Measurements from ENCODE around the gene VPS35. TPM values are rescaled to one million over a fixed set of nuclear protein-coding genes. Genes with fewer than 3 reads are reported as not detected.

The VPS35 gene
- total RNA-seq, 1 experiment from 2014 or later, result 72.1 TPM

DNA sequence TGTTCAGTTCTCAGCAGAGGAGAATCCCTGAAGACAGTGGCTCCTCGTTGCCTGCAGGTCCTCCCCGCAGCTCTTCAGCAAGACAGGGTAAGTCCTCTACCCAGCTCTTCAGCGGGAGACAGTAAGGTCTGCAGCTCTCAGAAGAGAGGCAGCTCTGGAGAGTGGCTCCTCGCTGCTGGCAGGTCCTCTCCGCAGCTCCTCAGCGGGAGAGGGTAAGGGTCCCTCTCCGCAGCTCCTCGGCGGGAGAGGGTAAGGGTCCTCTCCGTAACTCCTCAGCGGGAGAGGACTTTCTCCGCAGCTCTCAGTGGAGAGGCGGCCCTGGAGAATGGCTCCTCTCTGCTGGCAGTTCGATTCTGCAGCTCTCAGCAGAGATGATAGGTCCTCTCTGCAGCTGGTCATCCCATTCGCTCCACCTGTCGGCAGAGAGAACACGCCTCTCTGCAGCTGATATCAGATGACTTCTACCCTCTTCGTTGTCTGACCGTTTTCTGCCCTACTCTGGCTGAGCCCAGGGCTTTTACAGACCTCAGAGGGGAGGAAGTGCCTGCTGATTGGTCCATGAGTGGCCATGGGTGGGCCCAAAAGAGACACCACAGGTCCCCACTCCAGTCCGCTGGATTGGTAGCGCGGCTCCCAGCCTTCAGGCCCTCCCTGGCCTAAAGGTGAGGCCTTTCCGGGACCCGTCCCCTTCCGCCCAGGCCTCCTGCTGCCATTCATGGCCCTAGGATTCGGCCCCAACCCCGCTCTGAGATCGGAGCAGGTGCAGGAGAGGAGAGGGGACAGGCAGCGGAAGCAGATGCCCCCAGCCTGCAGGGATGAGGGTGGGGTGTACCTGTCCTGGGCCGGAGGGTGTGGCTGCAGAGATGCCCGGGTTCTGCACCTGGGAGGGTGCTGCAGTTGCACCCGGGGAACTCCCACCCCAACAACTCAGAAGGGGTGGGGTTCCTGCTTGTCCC, 55.9 kb downstream of the VPS35 start (continued):
- TF ChIP-seq SP1 (CRISPR knock-in tag; conservative IDR thresholded peaks at IDR 0.05) (peak; percentile 85), USF1 (CRISPR knock-in tag; IDR thresholded peaks at IDR 0.05) (no peak), SMAD4 (CRISPR knock-in tag; IDR thresholded peaks at IDR 0.05) (no peak), TCF7 (CRISPR knock-in tag; IDR thresholded peaks at IDR 0.05; ENCODE audit: low read depth) (no peak), MXD4 (CRISPR knock-in tag; IDR thresholded peaks at IDR 0.05; ENCODE audit: borderline replicate concordance) (no peak), RORB (CRISPR knock-in tag; IDR thresholded peaks at IDR 0.05) (no peak), ZNF532 (CRISPR knock-in tag; IDR thresholded peaks at IDR 0.05; ENCODE audit: borderline replicate concordance) (no peak; the same call in 1 of the 2 replicates), TEAD4 (CRISPR knock-in tag; IDR thresholded peaks at IDR 0.05) (no peak), ZBTB21 (CRISPR knock-in tag; IDR thresholded peaks at IDR 0.05; ENCODE audit: borderline replicate concordance) (no peak), ATF1 (CRISPR knock-in tag; IDR thresholded peaks at IDR 0.05) (no peak), JAZF1 (CRISPR knock-in tag; IDR thresholded peaks at IDR 0.05) (no peak), ZNF263 (CRISPR knock-in tag; IDR thresholded peaks at IDR 0.05; ENCODE audit: low read depth) (peak; percentile 67; the same call in 1 of the 2 replicates), ZNF512 (CRISPR knock-in tag; IDR thresholded peaks at IDR 0.05; ENCODE audit: borderline replicate concordance) (no peak), ZNF232 (CRISPR knock-in tag; IDR thresholded peaks at IDR 0.05) (no peak), ATF3 (CRISPR knock-in tag; conservative IDR thresholded peaks at IDR 0.05) (no peak), IRF2 (CRISPR knock-in tag; IDR thresholded peaks at IDR 0.05; ENCODE audit: borderline replicate concordance, low read depth) (no peak), TEAD1 (CRISPR knock-in tag; IDR thresholded peaks at IDR 0.05) (no peak), FOXP4 (CRISPR knock-in tag; IDR thresholded peaks at IDR 0.05) (0 out of 2 replicates have a peak, but pooled peaks have one; percentile 73), JUN (CRISPR knock-in tag; IDR thresholded peaks at IDR 0.05) (no peak), TP53 (CRISPR knock-in tag; IDR thresholded peaks at IDR 0.05) (no peak), KAT7 (CRISPR knock-in tag; IDR thresholded peaks at IDR 0.05; ENCODE audit: borderline replicate concordance) (no peak), MYBL2 (CRISPR knock-in tag; IDR thresholded peaks at IDR 0.05) (peak; percentile 48; the same call in 1 of the 2 replicates), NR2C2 (CRISPR knock-in tag; IDR thresholded peaks at IDR 0.05) (no peak), ZNF671 (CRISPR knock-in tag; IDR thresholded peaks at IDR 0.05) (no peak)
- TF ChIP-seq, protein P1, sequence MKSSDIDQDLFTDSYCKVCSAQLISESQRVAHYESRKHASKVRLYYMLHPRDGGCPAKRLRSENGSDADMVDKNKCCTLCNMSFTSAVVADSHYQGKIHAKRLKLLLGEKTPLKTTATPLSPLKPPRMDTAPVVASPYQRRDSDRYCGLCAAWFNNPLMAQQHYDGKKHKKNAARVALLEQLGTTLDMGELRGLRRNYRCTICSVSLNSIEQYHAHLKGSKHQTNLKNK (CRISPR knock-in tag; IDR thresholded peaks at IDR 0.05), result no peak
- TF ChIP-seq, protein P2, sequence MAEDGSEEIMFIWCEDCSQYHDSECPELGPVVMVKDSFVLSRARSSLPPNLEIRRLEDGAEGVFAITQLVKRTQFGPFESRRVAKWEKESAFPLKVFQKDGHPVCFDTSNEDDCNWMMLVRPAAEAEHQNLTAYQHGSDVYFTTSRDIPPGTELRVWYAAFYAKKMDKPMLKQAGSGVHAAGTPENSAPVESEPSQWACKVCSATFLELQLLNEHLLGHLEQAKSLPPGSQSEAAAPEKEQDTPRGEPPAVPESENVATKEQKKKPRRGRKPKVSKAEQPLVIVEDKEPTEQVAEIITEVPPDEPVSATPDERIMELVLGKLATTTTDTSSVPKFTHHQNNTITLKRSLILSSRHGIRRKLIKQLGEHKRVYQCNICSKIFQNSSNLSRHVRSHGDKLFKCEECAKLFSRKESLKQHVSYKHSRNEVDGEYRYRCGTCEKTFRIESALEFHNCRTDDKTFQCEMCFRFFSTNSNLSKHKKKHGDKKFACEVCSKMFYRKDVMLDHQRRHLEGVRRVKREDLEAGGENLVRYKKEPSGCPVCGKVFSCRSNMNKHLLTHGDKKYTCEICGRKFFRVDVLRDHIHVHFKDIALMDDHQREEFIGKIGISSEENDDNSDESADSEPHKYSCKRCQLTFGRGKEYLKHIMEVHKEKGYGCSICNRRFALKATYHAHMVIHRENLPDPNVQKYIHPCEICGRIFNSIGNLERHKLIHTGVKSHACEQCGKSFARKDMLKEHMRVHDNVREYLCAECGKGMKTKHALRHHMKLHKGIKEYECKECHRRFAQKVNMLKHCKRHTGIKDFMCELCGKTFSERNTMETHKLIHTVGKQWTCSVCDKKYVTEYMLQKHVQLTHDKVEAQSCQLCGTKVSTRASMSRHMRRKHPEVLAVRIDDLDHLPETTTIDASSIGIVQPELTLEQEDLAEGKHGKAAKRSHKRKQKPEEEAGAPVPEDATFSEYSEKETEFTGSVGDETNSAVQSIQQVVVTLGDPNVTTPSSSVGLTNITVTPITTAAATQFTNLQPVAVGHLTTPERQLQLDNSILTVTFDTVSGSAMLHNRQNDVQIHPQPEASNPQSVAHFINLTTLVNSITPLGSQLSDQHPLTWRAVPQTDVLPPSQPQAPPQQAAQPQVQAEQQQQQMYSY (CRISPR knock-in tag; IDR thresholded peaks at IDR 0.05), result no peak

Measured in WTC11 (cell line).